Activated CD4-positive, alpha-beta T cell treated with anti-CD3 and anti-CD28 coated beads, Interleukin-2, amount 50 U/mL, for 4 hours (primary cell): ENCODE measurements around the gene PYGB.

ENCODE experiments used
- DNase-seq, 2 experiments: peaks; one replicate each; pipeline ENCODE4 v3.0.0-alpha.2; 2020

PYGB gene

DNA sequence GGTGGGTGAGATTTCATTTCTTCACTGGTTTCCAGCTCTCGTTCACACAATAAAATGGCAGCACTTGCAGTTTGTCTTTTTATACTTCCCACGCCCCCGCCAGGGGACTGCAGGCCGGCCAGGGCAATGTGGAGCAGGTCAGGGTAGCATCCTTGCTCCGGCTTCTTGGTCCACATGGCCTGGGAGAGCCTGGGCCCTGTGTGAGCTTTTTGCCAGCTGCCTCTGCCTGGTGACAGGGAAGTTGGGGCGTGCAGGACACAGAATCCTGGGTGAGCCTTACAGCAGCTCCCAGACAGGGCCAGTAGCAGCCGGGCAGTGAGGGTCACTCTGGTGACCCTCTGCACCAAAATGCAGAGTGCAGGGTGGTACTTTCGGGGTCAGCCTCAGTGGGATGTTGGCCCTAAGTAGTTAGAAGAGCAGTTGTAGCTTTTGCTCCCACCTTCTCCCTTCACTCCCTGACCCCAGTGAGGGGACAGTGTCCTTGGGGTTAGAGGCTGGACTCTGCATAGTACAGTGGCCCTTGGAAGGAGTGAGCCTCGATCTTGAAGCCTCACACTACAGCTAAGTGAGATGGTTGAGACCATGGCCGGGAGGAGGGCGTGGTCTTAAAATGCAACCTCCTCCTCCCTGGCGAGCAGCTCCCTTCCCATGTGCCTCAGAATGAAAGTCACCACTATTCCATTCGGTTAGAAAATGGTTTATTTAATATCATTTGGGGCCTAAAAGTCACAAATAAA is 23.8 kb downstream of the PYGB start:
- DNase-seq, result no peak

GRCh38 chr20:25272223-25273000 is 24.5 kb downstream of the PYGB start:
- no peak for DNase-seq

DNA sequence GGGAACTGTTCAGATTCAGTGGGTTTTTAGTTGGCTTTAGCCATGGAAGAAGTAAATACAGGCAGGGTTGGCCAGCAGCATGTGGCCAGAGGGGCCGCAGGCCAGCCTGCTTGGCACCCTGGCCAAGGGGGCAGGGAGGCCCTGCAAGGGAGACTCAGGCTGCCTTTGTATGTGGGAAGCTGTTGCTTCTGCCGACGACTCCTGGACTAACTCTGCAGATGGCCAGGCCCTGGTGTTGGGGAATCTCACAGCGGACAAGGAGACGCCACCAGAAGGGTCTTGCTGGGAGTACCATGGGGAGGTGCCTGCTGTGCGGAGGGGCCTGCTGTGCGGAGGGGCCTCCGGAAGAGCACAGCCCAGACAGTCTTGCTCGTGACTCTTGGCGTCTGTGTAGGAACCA is 25.2 kb downstream of the PYGB start:
- DNase-seq, result no peak

GRCh38 chr20:25273541-25274358 is 25.9 kb downstream of the PYGB start:
- no peak for DNase-seq

- no peak for DNase-seq
Measured at GRCh38 chr20:25274481-25274880, 26.6 kb downstream of the PYGB start.

GRCh38 chr20:25274891-25275812 is 27.3 kb downstream of the PYGB start:
- no peak for DNase-seq

DNA sequence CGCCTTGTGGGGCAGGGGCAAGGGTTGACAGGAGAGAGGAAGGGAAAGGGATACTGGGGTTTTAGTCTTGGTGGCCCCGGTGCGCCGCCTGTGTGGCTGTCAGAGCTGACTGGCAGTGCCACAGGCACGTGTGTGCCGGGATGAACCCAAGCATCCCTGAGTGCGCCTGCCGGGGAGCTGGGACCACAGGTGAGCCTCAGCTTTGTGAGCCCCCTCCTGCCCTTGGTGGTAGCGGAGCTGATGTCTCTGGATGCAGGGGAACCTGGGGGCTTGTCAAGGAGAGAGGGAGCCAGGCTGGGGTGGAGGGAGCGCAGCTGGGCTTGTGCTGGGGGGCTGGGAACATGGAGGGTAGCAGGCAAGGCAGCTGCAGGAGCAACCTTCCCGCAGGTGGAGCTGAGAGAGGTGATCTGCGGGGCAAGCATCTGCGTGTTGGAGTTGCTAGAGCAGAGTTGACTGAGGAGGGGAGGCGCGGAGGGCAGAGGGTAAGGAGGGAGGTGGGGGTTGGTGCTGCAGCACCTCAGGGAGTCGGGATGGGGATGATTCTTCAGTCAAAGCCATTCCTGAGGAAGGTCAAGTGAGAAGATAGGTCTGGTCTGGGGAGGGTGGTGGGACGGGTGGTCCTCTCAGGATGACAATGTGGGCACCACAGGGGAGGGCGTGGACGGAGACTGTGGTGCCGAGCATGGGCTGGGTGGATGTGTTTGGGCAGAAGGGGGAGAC is 28.1 kb downstream of the PYGB start:
- no peak for DNase-seq

DNA sequence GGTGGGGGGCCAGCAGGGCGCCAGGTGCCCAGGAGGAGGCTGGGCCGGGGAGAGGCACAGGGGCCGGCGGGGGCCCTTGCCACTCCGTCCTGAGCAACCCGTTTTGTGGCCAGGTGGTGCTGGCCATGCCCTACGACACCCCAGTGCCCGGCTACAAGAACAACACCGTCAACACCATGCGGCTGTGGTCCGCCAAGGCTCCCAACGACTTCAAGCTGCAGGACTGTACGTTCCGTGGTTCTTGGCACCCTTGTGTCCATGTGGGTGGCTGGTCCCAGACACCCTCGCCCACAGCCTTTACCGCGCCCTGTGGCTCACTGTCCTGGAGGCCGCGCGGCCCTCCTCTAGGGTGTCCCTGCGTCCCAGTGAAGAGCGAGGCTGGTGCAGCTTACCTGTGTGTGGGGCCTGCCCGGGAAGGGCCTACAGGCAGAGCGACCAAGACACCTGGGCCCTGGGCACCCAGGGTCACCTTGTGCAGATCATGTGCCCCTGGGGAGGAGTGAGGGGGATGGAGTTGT is 28.7 kb downstream of the PYGB start:
- DNase-seq, result no peak

GRCh38 chr20:25277051-25277801 is 29.3 kb downstream of the PYGB start:
- no peak for DNase-seq

- no peak for DNase-seq
Measured at GRCh38 chr20:25277941-25278521, 30.1 kb downstream of the PYGB start.

DNA sequence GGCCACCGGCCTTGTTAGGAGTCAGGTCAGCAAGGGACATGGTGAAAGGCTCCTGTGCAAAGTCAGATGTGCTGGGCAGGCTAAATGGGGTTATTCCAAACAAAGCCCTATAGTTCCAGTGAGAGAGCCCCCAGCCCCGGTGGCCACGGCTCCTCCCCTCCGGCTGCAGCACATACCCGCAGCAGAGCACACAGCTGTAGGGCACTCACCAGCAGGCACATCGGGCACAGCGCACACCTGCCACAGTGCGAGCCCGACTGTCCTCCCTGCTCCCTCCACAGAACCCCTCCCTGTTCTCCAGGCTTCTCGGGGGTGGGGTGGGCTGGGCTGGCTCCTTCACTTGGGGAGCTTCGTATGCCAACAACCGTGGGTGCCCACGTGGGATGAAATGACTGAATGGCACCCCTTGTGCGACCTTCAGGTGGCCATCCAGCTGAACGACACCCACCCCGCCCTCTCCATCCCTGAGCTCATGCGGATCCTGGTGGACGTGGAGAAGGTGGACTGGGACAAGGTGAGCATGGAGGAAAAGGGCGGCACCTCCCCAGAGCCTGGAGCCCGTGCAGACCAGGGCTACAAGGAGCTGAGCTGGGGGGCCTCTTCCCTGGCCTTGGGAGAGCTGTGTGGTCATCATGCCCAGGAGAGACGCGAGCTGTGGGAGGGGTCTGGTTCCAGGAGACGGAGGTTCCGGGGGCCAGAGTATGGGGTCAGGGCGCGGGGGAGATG is 30.9 kb downstream of the PYGB start:
- DNase-seq, result no peak

GRCh38 chr20:25279403-25279802 is 31.5 kb downstream of the PYGB start:
- no peak for DNase-seq

GRCh38 chr20:25280051-25280573 is 32.2 kb downstream of the PYGB start:
- DNase-seq, result no peak

- no peak for DNase-seq
Measured at GRCh38 chr20:25280574-25281535, 33.0 kb downstream of the PYGB start.

DNA sequence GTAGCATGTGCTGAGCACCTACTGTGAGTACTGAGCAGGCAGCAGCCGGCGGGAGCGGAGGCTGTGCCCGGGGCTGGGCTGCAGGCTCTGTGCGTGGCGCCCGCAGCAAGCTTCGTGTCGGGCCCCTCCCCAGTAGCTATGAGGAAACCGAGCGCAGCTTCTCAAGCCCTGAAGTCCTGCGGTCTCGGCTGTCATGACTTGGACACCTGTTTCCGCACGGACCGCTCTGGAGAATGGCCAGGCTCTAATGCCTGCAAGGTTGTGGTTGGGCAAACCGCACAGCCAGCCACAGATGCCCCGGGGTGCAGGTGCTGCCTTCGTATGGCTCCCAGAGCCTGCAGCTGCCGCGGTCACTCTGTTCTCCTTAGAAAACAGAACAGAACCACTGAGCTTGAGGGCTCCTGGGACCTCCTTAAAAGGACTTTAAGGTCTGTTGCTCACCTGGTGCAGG is 33.7 kb downstream of the PYGB start:
- no peak for DNase-seq

- no peak for DNase-seq
Measured at GRCh38 chr20:25282034-25282781, 34.3 kb downstream of the PYGB start.

DNA sequence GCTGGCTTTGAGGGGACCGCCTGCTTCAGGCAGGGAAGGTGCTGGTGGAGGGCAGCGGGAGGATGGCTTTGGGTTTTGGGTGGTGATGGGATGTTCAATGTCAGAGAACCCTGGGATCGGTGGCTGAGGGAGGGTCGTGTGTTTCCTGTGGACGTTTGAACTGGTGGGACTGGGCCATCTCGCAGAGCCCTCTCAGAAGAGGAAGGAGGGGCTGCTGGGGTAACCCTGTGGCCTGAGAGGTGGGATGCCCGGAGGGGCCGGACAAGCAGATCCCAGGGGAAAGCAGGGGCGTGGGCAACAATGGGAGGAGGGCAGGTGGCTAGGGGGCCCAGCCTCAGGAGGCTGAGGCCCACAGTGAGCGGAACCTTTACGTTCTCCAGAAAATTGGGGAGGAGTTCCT is 34.9 kb downstream of the PYGB start:
- DNase-seq, result no peak
